Ovary (tissue), 3 donors: Measurements from ENCODE around the gene POC1B.

Source experiments
- EP300 ChIP-seq: sonication (generic); formaldehyde crosslinking; IDR thresholded peaks from one replicate; pipeline ENCODE4 v1.6.1; 2017; ENCODE audit warnings: antibody characterized with exemption
- POLR2A ChIP-seq: fragments of 450-650 bp; IDR thresholded peaks from one replicate; pipeline ENCODE4 v1.6.1; 2017; ENCODE audit warnings: antibody characterized with exemption, mild to moderate bottlenecking, moderate library complexity
- TF ChIP-seq, protein P1 (sequence below), 3 donors: fragments of 450-650 bp in 2 of 3; fragments of 200-600 bp in 1 of 3; IDR thresholded peaks; one replicate each; pipeline versions ENCODE4 v1.5.1 to v1.8.0; 2016 to 2022; ENCODE audit warnings: antibody characterized with exemption in 3 of 3, mild to moderate bottlenecking in 1 of 3
- donor health status: DM: no; HTN: no; CAD: no.

- TF ChIP-seq, protein P1, sequence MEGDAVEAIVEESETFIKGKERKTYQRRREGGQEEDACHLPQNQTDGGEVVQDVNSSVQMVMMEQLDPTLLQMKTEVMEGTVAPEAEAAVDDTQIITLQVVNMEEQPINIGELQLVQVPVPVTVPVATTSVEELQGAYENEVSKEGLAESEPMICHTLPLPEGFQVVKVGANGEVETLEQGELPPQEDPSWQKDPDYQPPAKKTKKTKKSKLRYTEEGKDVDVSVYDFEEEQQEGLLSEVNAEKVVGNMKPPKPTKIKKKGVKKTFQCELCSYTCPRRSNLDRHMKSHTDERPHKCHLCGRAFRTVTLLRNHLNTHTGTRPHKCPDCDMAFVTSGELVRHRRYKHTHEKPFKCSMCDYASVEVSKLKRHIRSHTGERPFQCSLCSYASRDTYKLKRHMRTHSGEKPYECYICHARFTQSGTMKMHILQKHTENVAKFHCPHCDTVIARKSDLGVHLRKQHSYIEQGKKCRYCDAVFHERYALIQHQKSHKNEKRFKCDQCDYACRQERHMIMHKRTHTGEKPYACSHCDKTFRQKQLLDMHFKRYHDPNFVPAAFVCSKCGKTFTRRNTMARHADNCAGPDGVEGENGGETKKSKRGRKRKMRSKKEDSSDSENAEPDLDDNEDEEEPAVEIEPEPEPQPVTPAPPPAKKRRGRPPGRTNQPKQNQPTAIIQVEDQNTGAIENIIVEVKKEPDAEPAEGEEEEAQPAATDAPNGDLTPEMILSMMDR (IDR thresholded peaks at IDR 0.05), result no peak
- no peak for TF ChIP-seq POLR2A
- TF ChIP-seq EP300, result no peak
Measured at GRCh38 chr12:89414851-89415250, 111.0 kb downstream of the POC1B start.
